ENCODE results near the gene TMEM59.

The TMEM59 gene

GRCh38 chr1:54096877-54097240 lies 43.9 kb upstream of the TMEM59 start:
- TF ChIP-seq CEBPB (IDR thresholded peaks at IDR 0.05) = no peak
- TF ChIP-seq YY1 (IDR thresholded peaks at IDR 0.05; ENCODE audit: low read depth) = no peak
- no peak for TF ChIP-seq NFIC (IDR thresholded peaks at IDR 0.05)
- no peak for TF ChIP-seq REST (IDR thresholded peaks at IDR 0.05; ENCODE audit: low read depth)
- TF ChIP-seq RAD21 (IDR thresholded peaks at IDR 0.05; ENCODE audit: low read depth) = no peak
- no peak for TF ChIP-seq ZBTB7A (IDR thresholded peaks at IDR 0.05; ENCODE audit: low read depth)
- no peak for TF ChIP-seq TAF1 (IDR thresholded peaks at IDR 0.05; ENCODE audit: low read depth)
- TF ChIP-seq FOXM1 (IDR thresholded peaks at IDR 0.05; ENCODE audit: borderline replicate concordance, low read depth) = no peak
- no peak for TF ChIP-seq CREB1 (IDR thresholded peaks at IDR 0.05; ENCODE audit: low read depth)
- TF ChIP-seq TEAD4 (IDR thresholded peaks at IDR 0.05) = no peak

GRCh38 chr1:54096227-54096876 lies 43.3 kb upstream of the TMEM59 start:
- TF ChIP-seq TAF1 (IDR thresholded peaks at IDR 0.05; ENCODE audit: low read depth) (no peak), FOXM1 (IDR thresholded peaks at IDR 0.05; ENCODE audit: borderline replicate concordance, low read depth) (no peak), EP300 (IDR thresholded peaks at IDR 0.05; ENCODE audit: borderline replicate concordance) (no peak), RAD21 (IDR thresholded peaks at IDR 0.05; ENCODE audit: low read depth) (no peak), YY1 (IDR thresholded peaks at IDR 0.05; ENCODE audit: low read depth) (no peak), ZBTB7A (IDR thresholded peaks at IDR 0.05; ENCODE audit: low read depth) (no peak), EGR1 (IDR thresholded peaks at IDR 0.05) (no peak), TEAD4 (IDR thresholded peaks at IDR 0.05) (no peak), MAX (IDR thresholded peaks at IDR 0.05) (no peak), REST (IDR thresholded peaks at IDR 0.05; ENCODE audit: low read depth) (no peak), TCF12 (IDR thresholded peaks at IDR 0.05; ENCODE audit: low read depth) (no peak)

- no peak for TF ChIP-seq CREB1 (IDR thresholded peaks at IDR 0.05; ENCODE audit: low read depth)
- TF ChIP-seq EP300 (IDR thresholded peaks at IDR 0.05; ENCODE audit: borderline replicate concordance) = no peak
- TF ChIP-seq REST (IDR thresholded peaks at IDR 0.05; ENCODE audit: low read depth) = no peak
- no peak for TF ChIP-seq USF1 (IDR thresholded peaks at IDR 0.05)
- no peak for TF ChIP-seq FOXM1 (IDR thresholded peaks at IDR 0.05; ENCODE audit: borderline replicate concordance, low read depth)
- TF ChIP-seq MAX (IDR thresholded peaks at IDR 0.05) = no peak
- TF ChIP-seq NFIC (IDR thresholded peaks at IDR 0.05) = no peak
Observed at GRCh38 chr1:54095546-54096226, 42.7 kb upstream of the TMEM59 start.

- no peak for TF ChIP-seq CREB1 (IDR thresholded peaks at IDR 0.05; ENCODE audit: low read depth)
- no peak for TF ChIP-seq RAD21 (IDR thresholded peaks at IDR 0.05; ENCODE audit: low read depth)
- no peak for TF ChIP-seq EP300 (IDR thresholded peaks at IDR 0.05; ENCODE audit: borderline replicate concordance)
- TF ChIP-seq TEAD4 (IDR thresholded peaks at IDR 0.05) = no peak
- TF ChIP-seq CEBPB (IDR thresholded peaks at IDR 0.05) = no peak
- no peak for TF ChIP-seq MAX (IDR thresholded peaks at IDR 0.05)
- no peak for TF ChIP-seq NFIC (IDR thresholded peaks at IDR 0.05)
- TF ChIP-seq FOXM1 (IDR thresholded peaks at IDR 0.05; ENCODE audit: borderline replicate concordance, low read depth) = no peak
- no peak for TF ChIP-seq REST (IDR thresholded peaks at IDR 0.05; ENCODE audit: low read depth)
- no peak for TF ChIP-seq TCF12 (IDR thresholded peaks at IDR 0.05; ENCODE audit: low read depth)
- no peak for TF ChIP-seq YY1 (IDR thresholded peaks at IDR 0.05; ENCODE audit: low read depth)
- no peak for TF ChIP-seq TAF1 (IDR thresholded peaks at IDR 0.05; ENCODE audit: low read depth)
- TF ChIP-seq EGR1 (IDR thresholded peaks at IDR 0.05) = no peak
- no peak for TF ChIP-seq USF1 (IDR thresholded peaks at IDR 0.05)
- no peak for TF ChIP-seq ZBTB7A (IDR thresholded peaks at IDR 0.05; ENCODE audit: low read depth)
Observed at GRCh38 chr1:54094001-54094729, 41.2 kb upstream of the TMEM59 start.
